Natural killer cell (primary cell): ENCODE results near the gene ATP10A. TPM values are rescaled to one million over a fixed set of nuclear protein-coding genes. Genes with fewer than 3 reads are reported as not detected.

Source experiments
- ATAC-seq, 3 donors: fragments of 150-1000 bp in 2 of 3; fragments of 200-7000 bp in 1 of 3; cut with Tn5 transposase; 1 replicate in 1 of 3; 2 replicates in 2 of 3; pipeline ENCODE4 v1.10.0; 2021; ENCODE audit warnings: mild to moderate bottlenecking in 2 of 3, moderate library complexity in 2 of 3
- DNase-seq, 2 donors: peaks; one replicate each; pipeline versions ENCODE4 v3.0.0 to v3.0.0-alpha.2; 2013 to 2021; ENCODE audit warnings: mixed read lengths in 1 of 2
- H3K27ac ChIP-seq: one replicate; pipeline ENCODE4 v1.5.1; 2013; ENCODE audit warnings: mild to moderate bottlenecking, low read length
- H3K27me3 ChIP-seq: one replicate; pipeline ENCODE4 v1.6.1; 2013; ENCODE audit warnings: low read length; ENCODE audit not compliant: control insufficient read depth, insufficient read depth
- H3K36me3 ChIP-seq: one replicate; pipeline ENCODE4 v1.6.1; 2013; ENCODE audit warnings: low read length; ENCODE audit not compliant: control insufficient read depth, insufficient read depth
- H3K4me1 ChIP-seq: one replicate; pipeline ENCODE4 v1.6.1; 2013; ENCODE audit warnings: low read length; ENCODE audit not compliant: control insufficient read depth, insufficient read depth
- H3K4me3 ChIP-seq: one replicate; pipeline ENCODE4 v1.5.1; 2013; ENCODE audit warnings: low read length
- H3K9me3 ChIP-seq: one replicate; pipeline ENCODE4 v1.6.1; 2013; ENCODE audit warnings: low read length; ENCODE audit not compliant: control insufficient read depth, insufficient read depth
- H3K27ac Mint-ChIP-seq, 2 donors: one replicate each; pipeline ENCODE4 v1.8.0; 2022; ENCODE audit warnings: mild to moderate bottlenecking in 2 of 2, mixed read lengths in 2 of 2, moderate library complexity in 1 of 2
- H3K27me3 Mint-ChIP-seq, 2 donors: one replicate each; pipeline ENCODE4 v1.8.0; 2022; ENCODE audit warnings: low read depth in 2 of 2, mixed read lengths in 2 of 2
- H3K36me3 Mint-ChIP-seq: one replicate; pipeline ENCODE4 v1.8.0; 2022; ENCODE audit warnings: mixed read lengths
- H3K4me1 Mint-ChIP-seq, 2 donors: one replicate each; pipeline ENCODE4 v1.8.0; 2022; ENCODE audit warnings: mixed read lengths in 2 of 2
- H3K4me3 Mint-ChIP-seq: one replicate; pipeline ENCODE4 v1.8.0; 2022; ENCODE audit warnings: mild to moderate bottlenecking, moderate library complexity, mixed read lengths
- H3K9me3 Mint-ChIP-seq, 2 donors: one replicate each; pipeline ENCODE4 v1.8.0; 2022; ENCODE audit warnings: mixed read lengths in 2 of 2
- CTCF ChIP-seq: fragments of 200-600 bp; IDR thresholded peaks from one replicate; pipeline ENCODE4 v1.8.0; 2022; ENCODE audit warnings: antibody characterized with exemption
- WGBS: methylation state at CpG from one replicate; pipeline ENCODE4 v1.1.7; 2013; ENCODE audit warnings: missing lambda C conversion rate; ENCODE audit not compliant: insufficient coverage; 5-methylcytosine and 5-hydroxymethylcytosine counted together
- intact Hi-C: fragments of 100-400 bp; cut with micrococcal nuclease; formaldehyde crosslinking; loops from one replicate; pipeline ENCODE4 v1.14.2; 2022
- total RNA-seq, 4 donors: library from RNA; stranded (reverse); fragments of 120-200 nt in 1 of 4; gene quantifications; one replicate each; pipeline versions ENCODE4 v1.2.3 to v1.2.4, GENCODE V29; 2013 to 2022

The ATP10A gene
- total RNA-seq, 3 donors from 2014 or later (not counting 1 experiment from before 2014, with no cell fraction given), result 50.1 to 67.0 (median 51.2) TPM

GRCh38 chr15:25767356-25768151 lies 95.6 kb downstream of the ATP10A start:
- Mint-ChIP-seq H3K4me3 (no peak overlapping the region), H3K27ac (no peak overlapping the region), H3K36me3 (peaks cover 5% of the 10 kb centered on the region), H3K9me3 (no peaks in the 10 kb centered on the region), H3K27me3 (no peaks in the 10 kb centered on the region), H3K4me1 (peaks cover 30 to 31% of the 10 kb centered on the region in 2 donors)
- H3K27ac ChIP-seq, result no peak overlapping the region
- no peak overlapping the region for H3K4me3 ChIP-seq
- H3K4me1 ChIP-seq, result peaks cover 2% of the 10 kb centered on the region
- DNase-seq (no peak), ATAC-seq (no peak)
- intact Hi-C loops, result no loop called here
- no peak for TF ChIP-seq CTCF
- H3K9me3 ChIP-seq, result peaks cover 4% of the 10 kb centered on the region
- peaks cover 12% of the 10 kb centered on the region for H3K36me3 ChIP-seq
- H3K27me3 ChIP-seq, result no peaks in the 10 kb centered on the region
- WGBS, result 94% methylated on average over 13 of the region's 13 CpGs

- WGBS, result 97% methylated on average over 7 of the region's 7 CpGs
- H3K27me3 ChIP-seq, result no peaks in the 10 kb centered on the region
- intact Hi-C loops, result no loop called here
- H3K4me1 Mint-ChIP-seq, result peaks cover 40% of the 10 kb centered on the region in 2 donors
- H3K36me3 ChIP-seq, result peaks cover 12% of the 10 kb centered on the region
- H3K27ac ChIP-seq, result no peak overlapping the region
- no peak for TF ChIP-seq CTCF
- H3K4me3 Mint-ChIP-seq, result no peak overlapping the region
- H3K27ac Mint-ChIP-seq, result peak overlapping the region in 1 of 2 donors; percentile 35
- no peaks in the 10 kb centered on the region for H3K9me3 Mint-ChIP-seq
- peaks cover 6% of the 10 kb centered on the region for H3K4me1 ChIP-seq
- no peak for ATAC-seq
- H3K4me3 ChIP-seq, result no peak overlapping the region
- H3K36me3 Mint-ChIP-seq, result peaks cover 5% of the 10 kb centered on the region
- H3K27me3 Mint-ChIP-seq, result no peaks in the 10 kb centered on the region
- H3K9me3 ChIP-seq, result peaks cover 4% of the 10 kb centered on the region
- DNase-seq, result no peak
Measured at GRCh38 chr15:25766417-25766816, 96.7 kb downstream of the ATP10A start.

GRCh38 chr15:25764980-25765735 lies 98.0 kb downstream of the ATP10A start:
- no peak overlapping the region for H3K4me3 ChIP-seq
- no peak for DNase-seq
- peaks cover 6% of the 10 kb centered on the region for H3K4me1 ChIP-seq
- Mint-ChIP-seq H3K27ac (peak overlapping the region; percentile 19 to 44), H3K4me1 (peaks cover 35 to 52% of the 10 kb centered on the region in 2 donors), H3K36me3 (peaks cover 5% of the 10 kb centered on the region), H3K4me3 (no peak overlapping the region), H3K27me3 (no peaks in the 10 kb centered on the region), H3K9me3 (no peaks in the 10 kb centered on the region)
- H3K27ac ChIP-seq, result no peak overlapping the region
- no peak for ATAC-seq
- no peaks in the 10 kb centered on the region for H3K27me3 ChIP-seq
- H3K36me3 ChIP-seq, result peaks cover 12% of the 10 kb centered on the region
- intact Hi-C loops, result no loop called here
- 94% methylated on average over 14 of the region's 14 CpGs for WGBS
- H3K9me3 ChIP-seq, result peaks cover 4% of the 10 kb centered on the region
- no peak for TF ChIP-seq CTCF
